Measurements from ENCODE around the gene CMSS1. TPM values are rescaled to one million over a fixed set of nuclear protein-coding genes. Genes with fewer than 3 reads are reported as not detected.

CMSS1 gene
- polyA plus RNA-seq, 1 of the 3 experiments (the other 2 are of a cell fraction) = 9.1 TPM

DNA sequence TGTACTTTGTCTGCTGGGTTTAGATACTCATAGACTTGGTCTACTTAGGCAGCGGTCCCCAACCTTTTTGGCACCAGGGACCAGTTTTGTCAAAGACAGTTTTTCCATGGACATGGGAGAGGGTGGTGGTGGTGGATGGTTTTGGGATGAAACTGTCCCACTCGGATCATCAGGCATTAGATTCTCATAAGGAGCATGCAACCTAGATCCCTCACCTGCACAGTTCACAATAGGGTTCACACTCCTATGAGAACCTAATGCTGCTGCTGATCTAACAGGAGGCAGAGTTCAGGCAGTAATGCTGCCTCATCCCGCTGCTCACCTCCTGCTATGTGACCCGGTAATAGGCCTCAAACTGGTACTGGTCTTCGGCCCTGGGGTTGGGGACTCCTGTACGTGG lies 45.3 kb downstream of the CMSS1 start (continued):
- no peak for TF ChIP-seq PBX3 (IDR thresholded peaks at IDR 0.05)

GRCh38 chr3:99863588-99863987 lies 45.9 kb downstream of the CMSS1 start:
- H3K36me3 ChIP-seq (replicated peaks in 1 of 2; ENCODE audit: control insufficient read depth in 1 of 2, insufficient read depth in 2 of 2, low read length in 1 of 2) = peaks cover 36 to 58% of the 10 kb centered on the region in 2 experiments
- no peak for DNase-seq
- no peaks in the 10 kb centered on the region for H3K9me3 ChIP-seq
- ChIA-PET CTCF (interaction anchor here (1.9 kb wide), 1 partner anchor 391 kb away, joined by 4 read pairs; no protein-coding TSS in a partner anchor), POLR2A (no interaction called here)
- peaks cover 45% of the 10 kb centered on the region for H3F3A ChIP-seq (replicated peaks; ENCODE audit: insufficient read depth)
- H3K4me2 ChIP-seq = no peak overlapping the region
- H2AFZ ChIP-seq (ENCODE audit: low read depth) = no peak overlapping the region
- 96% methylated on average over 2 of the region's 2 CpGs for WGBS (ENCODE audit: low lambda C conversion rate)
- H3K4me1 ChIP-seq (ENCODE audit: control insufficient read depth in 1 of 2, insufficient read depth in 2 of 2, low read depth in 1 of 2, low read length in 1 of 2) = peaks cover 2 to 69% of the 10 kb centered on the region in 2 experiments
- H3K4me3 ChIP-seq (ENCODE audit: low read depth in 2 of 2, low read length in 1 of 2) = no peak overlapping the region
- no peaks in the 10 kb centered on the region for H3K9me2 ChIP-seq
- no peaks in the 10 kb centered on the region for H4K20me1 ChIP-seq (ENCODE audit: insufficient read depth)
- no peak overlapping the region for H3K9ac ChIP-seq
- TF ChIP-seq ELF1 (IDR thresholded peaks at IDR 0.05) (no peak), RCOR1 (IDR thresholded peaks at IDR 0.05; ENCODE audit: low read length) (no peak)
- no peaks in the 10 kb centered on the region for H3K27me3 ChIP-seq (ENCODE audit: insufficient read depth)
- H3K79me2 ChIP-seq (ENCODE audit: insufficient read depth) = peaks cover 88% of the 10 kb centered on the region
- peak overlapping the region in 1 of 2 experiments; percentile 81; a peak in 2 of 4 replicates for H3K27ac ChIP-seq (ENCODE audit: low read depth in 2 of 2, low read length in 1 of 2)

GRCh38 chr3:99864289-99864688 lies 46.6 kb downstream of the CMSS1 start:
- Histone ChIP-seq H3K4me2 (no peak overlapping the region), H3K27ac (ENCODE audit: low read depth in 2 of 2, low read length in 1 of 2) (peak overlapping the region in 1 of 2 experiments; percentile 81; a peak in 1 of 4 replicates), H3K4me1 (ENCODE audit: control insufficient read depth in 1 of 2, insufficient read depth in 2 of 2, low read depth in 1 of 2, low read length in 1 of 2) (peaks cover 0 to 69% of the 10 kb centered on the region in 2 experiments), H3F3A (replicated peaks; ENCODE audit: insufficient read depth) (peaks cover 49% of the 10 kb centered on the region), H3K9ac (no peak overlapping the region), H4K20me1 (ENCODE audit: insufficient read depth) (0 out of 2 replicates have a peak, but pooled peaks cover 4% of the 10 kb centered on the region), H2AFZ (ENCODE audit: low read depth) (no peak overlapping the region), H3K36me3 (replicated peaks in 1 of 2; ENCODE audit: control insufficient read depth in 1 of 2, insufficient read depth in 2 of 2, low read length in 1 of 2) (peaks cover 36 to 63% of the 10 kb centered on the region in 2 experiments), H3K79me2 (ENCODE audit: insufficient read depth) (peaks cover 88% of the 10 kb centered on the region), H3K27me3 (ENCODE audit: insufficient read depth) (no peaks in the 10 kb centered on the region), H3K9me2 (no peaks in the 10 kb centered on the region), H3K9me3 (no peaks in the 10 kb centered on the region), H3K4me3 (ENCODE audit: low read depth in 2 of 2, low read length in 1 of 2) (no peak overlapping the region)
- CTCF ChIA-PET = interaction anchor here (1.1 to 1.9 kb wide), 2 partner anchors 32 to 390 kb away, joined by 3 to 4 read pairs; no protein-coding TSS in a partner anchor
- WGBS (ENCODE audit: low lambda C conversion rate) = 98% methylated on average over 2 of the region's 2 CpGs
- no peak for DNase-seq
- POLR2A ChIA-PET = no interaction called here
- TF ChIP-seq, protein P1, sequence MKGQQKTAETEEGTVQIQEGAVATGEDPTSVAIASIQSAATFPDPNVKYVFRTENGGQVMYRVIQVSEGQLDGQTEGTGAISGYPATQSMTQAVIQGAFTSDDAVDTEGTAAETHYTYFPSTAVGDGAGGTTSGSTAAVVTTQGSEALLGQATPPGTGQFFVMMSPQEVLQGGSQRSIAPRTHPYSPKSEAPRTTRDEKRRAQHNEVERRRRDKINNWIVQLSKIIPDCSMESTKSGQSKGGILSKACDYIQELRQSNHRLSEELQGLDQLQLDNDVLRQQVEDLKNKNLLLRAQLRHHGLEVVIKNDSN (IDR thresholded peaks at IDR 0.05; ENCODE audit: borderline replicate concordance, low read depth) = no peak
- TF ChIP-seq, protein P2, sequence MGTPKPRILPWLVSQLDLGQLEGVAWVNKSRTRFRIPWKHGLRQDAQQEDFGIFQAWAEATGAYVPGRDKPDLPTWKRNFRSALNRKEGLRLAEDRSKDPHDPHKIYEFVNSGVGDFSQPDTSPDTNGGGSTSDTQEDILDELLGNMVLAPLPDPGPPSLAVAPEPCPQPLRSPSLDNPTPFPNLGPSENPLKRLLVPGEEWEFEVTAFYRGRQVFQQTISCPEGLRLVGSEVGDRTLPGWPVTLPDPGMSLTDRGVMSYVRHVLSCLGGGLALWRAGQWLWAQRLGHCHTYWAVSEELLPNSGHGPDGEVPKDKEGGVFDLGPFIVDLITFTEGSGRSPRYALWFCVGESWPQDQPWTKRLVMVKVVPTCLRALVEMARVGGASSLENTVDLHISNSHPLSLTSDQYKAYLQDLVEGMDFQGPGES (IDR thresholded peaks at IDR 0.05; ENCODE audit: low read depth, low read length) = no peak
- TF ChIP-seq EP300 (IDR thresholded peaks at IDR 0.05; ENCODE audit: borderline replicate concordance in 1 of 2, low read depth in 1 of 2, low read length in 1 of 2) (no peak), FOXJ3 (CRISPR knock-in tag; IDR thresholded peaks at IDR 0.05) (no peak), SIN3A (IDR thresholded peaks at IDR 0.05; ENCODE audit: borderline replicate concordance, low read depth, low read length) (no peak), ELF1 (IDR thresholded peaks at IDR 0.05) (no peak), USF2 (IDR thresholded peaks at IDR 0.05; ENCODE audit: borderline replicate concordance, low read depth, low read length) (no peak), SMC3 (IDR thresholded peaks at IDR 0.05; ENCODE audit: low read depth, low read length) (no peak), RCOR1 (IDR thresholded peaks at IDR 0.05; ENCODE audit: low read length) (no peak), TEAD4 (IDR thresholded peaks at IDR 0.05; ENCODE audit: borderline replicate concordance, insufficient read depth) (no peak), NFIC (IDR thresholded peaks at IDR 0.05; ENCODE audit: borderline replicate concordance) (no peak), RFX5 (IDR thresholded peaks at IDR 0.05; ENCODE audit: low read length) (no peak), PBX3 (IDR thresholded peaks at IDR 0.05) (no peak), JUND (IDR thresholded peaks at IDR 0.05) (no peak), ZBTB33 (IDR thresholded peaks at IDR 0.05; ENCODE audit: borderline replicate concordance, low read depth) (no peak), YY1 (IDR thresholded peaks at IDR 0.05; ENCODE audit: low read depth) (no peak), MEF2A (IDR thresholded peaks at IDR 0.05; ENCODE audit: borderline replicate concordance, low read depth) (no peak), RAD21 (IDR thresholded peaks at IDR 0.05; ENCODE audit: low read length) (no peak)

Data from SK-N-SH (cell line).